GM12891 (cell line): ENCODE measurements around the gene C1QTNF7.

ENCODE experiments used
- POLR2A ChIP-seq: IDR thresholded peaks from 2 replicates; pipeline ENCODE4 v1.6.1; 2011; ENCODE audit warnings: low read depth, low read length, control low read depth
- POLR2AphosphoS5 ChIP-seq: IDR thresholded peaks from 2 replicates; pipeline ENCODE4 v1.6.1; 2011; ENCODE audit warnings: low read depth, low read length, control low read depth

DNA sequence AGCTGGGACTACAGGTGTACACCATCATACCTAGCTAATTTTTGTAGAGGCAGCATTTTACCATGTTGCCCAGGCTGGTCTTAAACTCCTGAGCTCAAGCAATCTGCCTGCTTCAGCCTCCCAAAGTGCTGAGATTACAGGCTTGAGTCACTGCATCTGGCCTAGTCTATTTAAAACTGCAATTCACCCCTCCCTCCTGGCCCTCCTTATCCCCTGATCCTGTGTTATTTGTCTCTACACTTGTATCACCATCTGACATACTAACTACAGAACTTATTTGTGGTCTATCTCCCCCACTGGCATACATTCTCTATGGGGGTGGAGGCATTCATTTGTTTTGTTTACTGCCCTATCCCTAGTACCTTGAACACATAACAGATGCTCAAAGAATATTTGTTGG is 65.6 kb downstream of the C1QTNF7 start:
- TF ChIP-seq POLR2AphosphoS5 (no peak), POLR2A (no peak)
